Measurements from ENCODE around the gene TTC5.

- TF ChIP-seq CTCF (IDR thresholded peaks at IDR 0.05; ENCODE audit: low read depth, low read length, poor library complexity, severe bottlenecking), result no peak
- no peak for TF ChIP-seq EZH2phosphoT487 (IDR thresholded peaks at IDR 0.05; ENCODE audit: borderline replicate concordance, low read length)
Observed at GRCh38 chr14:20343862-20344220, 38.1 kb upstream of the TTC5 start.

Data from DOHH2 (cell line).